DMS 273 (cell line): Measurements from ENCODE around the gene LGALS12.
"Not testable (repeated sequence)": the region's sequence is repeated elsewhere in the genome, so short reads cannot be mapped to it uniquely, and the experiment has no call there.

Source experiments
- DNase-seq: peaks from one replicate; lab custom pipeline; 2025; ENCODE audit not compliant: unreplicated experiment; lab: John Stamatoyannopoulos, UW

The LGALS12 gene

GRCh38 chr11:63504933-63505586 is 824 bp upstream of the LGALS12 start:
- no peak for DNase-seq

DNA sequence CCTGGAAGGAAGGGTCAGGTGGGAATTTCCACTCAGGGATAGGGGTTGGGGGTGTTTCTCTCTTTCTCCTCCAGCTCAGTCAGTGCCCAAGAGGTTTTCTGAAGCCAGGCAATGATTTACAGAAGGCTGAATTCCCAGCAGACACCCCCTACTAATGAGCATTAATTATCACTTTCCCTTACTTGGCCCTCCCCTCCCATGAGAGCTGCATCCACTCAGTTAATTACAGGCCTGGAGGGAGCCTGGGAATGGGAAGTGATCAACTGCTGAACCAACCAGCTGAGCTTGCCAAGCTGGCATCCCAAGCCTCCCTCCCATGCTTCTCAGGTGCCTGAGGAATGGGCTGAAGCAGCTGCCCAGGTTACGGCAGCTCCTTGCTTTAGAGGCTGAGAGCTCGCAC is 992 bp downstream of the LGALS12 start:
- DNase-seq, result no peak

GRCh38 chr11:63507511-63507910 is 1.6 kb downstream of the LGALS12 start:
- DNase-seq, result no peak

- DNase-seq, result peak; percentile 58
Observed at GRCh38 chr11:63508009-63508408, 2.1 kb downstream of the LGALS12 start.

GRCh38 chr11:63508745-63509144 is 2.9 kb downstream of the LGALS12 start:
- no peak for DNase-seq

DNA sequence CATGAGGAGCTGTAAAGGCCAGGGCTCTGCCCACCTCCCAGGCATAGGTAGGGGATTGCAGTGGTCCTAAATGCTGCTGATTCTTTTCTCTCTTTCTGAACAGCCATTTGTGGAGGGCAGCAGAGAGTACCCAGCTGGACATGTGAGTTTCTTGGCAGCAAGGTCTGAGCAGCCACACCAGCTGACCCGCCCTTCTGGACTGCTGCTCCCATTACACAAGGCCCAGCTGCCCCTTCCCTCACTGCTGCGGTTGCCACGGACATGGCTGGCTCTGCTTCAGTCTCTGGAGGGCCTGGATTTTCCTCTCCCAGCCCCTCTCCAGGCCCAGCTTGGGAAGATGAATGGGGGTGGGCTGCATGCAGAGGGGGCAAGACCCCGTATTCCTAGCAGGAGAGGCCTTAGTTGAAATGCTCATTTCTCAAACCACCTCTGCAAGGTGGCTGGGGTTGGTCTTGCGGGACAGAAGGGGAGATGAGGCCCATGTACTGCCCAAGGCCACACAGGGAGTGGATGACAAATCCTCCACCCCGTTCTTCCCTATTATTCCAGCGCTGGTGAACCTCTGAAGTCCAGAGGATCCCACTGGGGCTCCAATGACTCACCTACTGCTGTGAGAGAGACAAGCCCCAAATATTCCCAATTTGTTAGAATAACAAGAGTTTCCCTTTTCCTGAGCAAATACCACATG is 4.6 kb downstream of the LGALS12 start:
- DNase-seq, result peak; percentile 35

DNA sequence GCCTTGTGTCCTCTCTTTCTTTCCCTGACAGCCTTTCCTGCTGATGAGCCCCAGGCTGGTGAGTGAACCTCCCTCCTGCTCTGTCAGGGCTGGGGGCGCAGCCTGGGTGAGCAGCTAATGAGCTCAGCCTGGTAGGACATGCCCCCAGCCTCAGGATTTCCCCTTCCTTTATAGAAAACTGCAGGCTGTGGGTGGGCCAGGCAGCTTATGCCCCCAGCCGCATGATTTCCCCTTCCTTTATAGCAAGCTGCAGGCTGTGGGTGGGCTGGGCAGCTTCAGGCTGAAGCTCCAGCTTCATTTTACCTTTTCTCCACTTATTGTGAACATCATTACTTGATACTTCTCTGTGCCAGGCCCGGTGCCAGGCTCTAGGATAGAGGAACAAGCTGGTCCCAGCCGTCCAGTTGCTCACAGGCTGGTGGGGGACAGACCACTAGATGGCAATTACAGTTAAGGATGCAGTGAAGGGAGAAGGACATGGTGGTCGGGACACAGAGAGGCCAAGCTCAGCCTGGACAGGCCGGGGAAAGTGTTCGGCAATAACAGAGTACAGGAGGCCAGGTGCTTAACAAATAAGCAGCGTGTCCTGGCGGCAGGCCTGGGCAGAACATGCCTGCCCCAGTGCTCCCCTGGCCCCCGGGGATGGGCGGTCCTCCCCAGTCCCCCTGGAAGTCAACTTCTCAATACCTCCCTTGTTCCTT is 5.3 kb downstream of the LGALS12 start:
- no peak for DNase-seq

DNA sequence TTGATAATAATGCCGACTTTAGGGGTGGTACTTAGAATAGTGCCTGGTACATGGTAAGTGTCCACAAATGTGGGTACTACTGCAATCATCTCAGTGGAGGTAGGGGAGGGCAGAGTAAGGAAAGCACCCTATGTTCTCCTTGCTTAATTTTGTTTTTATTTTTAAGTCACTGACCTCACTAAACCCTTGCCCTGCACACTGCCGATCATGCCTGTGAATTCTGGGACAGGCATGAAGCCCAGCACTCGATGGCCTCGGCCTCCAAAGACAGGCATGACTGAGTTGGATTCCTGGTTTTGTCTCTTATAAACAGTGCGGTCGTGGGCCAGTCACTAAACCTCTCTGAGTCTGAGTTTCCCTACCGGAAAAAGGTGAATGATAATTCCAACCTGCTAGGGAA is 6.9 kb downstream of the LGALS12 start:
- no peak for DNase-seq

DNA sequence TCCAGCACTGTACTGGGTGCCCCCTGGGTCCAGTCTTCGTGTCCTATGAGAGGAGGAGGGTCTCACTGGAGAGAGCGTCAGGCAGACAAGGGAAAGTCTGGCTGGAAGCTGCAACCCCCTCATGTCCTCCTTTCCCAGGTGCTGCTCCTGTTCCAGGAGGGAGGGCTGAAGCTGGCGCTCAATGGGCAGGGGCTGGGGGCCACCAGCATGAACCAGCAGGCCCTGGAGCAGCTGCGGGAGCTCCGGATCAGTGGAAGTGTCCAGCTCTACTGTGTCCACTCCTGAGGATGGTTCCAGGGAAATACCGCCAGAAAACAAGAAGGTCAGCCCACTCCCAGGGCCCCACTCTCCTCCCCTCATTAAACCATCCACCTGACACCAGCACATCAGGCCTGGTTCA is 10.2 kb downstream of the LGALS12 start:
- DNase-seq, result no peak

GRCh38 chr11:63517156-63517555 is 11.3 kb downstream of the LGALS12 start:
- no peak for DNase-seq

- peak; percentile 14 for DNase-seq
Observed at GRCh38 chr11:63518548-63518947, 12.7 kb downstream of the LGALS12 start.

GRCh38 chr11:63520606-63521170 is 14.8 kb downstream of the LGALS12 start:
- no peak for DNase-seq

DNA sequence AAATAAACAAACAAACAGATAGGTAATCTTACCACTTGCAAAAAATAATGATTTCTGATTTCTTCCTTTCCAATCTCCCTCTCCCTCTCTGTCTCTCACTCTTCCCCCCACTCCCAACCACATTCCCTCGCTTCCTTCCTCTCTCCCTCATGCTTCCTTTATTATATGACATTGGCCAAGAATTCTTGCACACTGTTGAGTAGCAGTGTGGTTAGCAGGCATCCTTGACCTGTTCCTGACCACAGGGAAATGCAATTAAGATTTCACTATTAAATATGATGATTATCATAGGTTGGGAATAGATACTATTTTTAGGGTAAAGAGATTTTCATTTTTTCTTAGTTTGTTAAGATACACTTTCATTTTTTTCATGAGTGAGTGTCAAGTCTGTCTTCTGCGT is 16.0 kb downstream of the LGALS12 start:
- no peak for DNase-seq

- no peak for DNase-seq
Observed at GRCh38 chr11:63523151-63523550, 17.3 kb downstream of the LGALS12 start.

- no peak for DNase-seq
Observed at GRCh38 chr11:63527667-63528066, 21.8 kb downstream of the LGALS12 start.

DNA sequence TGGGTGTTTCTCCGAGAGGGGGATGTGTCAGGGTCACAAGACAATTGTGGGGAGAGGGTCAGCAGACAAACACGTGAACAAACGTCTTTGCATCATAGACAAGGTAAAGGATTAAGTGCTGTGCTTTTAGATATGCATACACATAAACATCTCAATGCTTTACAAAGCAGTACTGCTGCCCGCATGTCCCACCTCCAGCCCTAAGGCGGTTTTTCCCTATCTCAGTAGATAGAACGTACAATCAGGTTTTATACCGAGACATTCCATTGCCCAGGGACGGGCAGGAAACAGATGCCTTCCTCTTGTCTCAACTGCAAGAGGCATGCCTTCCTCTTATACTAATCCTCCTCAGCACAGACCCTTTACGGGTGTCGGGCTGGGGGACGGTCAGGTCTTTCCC is 22.3 kb downstream of the LGALS12 start:
- not testable (repeated sequence) for DNase-seq

DNA sequence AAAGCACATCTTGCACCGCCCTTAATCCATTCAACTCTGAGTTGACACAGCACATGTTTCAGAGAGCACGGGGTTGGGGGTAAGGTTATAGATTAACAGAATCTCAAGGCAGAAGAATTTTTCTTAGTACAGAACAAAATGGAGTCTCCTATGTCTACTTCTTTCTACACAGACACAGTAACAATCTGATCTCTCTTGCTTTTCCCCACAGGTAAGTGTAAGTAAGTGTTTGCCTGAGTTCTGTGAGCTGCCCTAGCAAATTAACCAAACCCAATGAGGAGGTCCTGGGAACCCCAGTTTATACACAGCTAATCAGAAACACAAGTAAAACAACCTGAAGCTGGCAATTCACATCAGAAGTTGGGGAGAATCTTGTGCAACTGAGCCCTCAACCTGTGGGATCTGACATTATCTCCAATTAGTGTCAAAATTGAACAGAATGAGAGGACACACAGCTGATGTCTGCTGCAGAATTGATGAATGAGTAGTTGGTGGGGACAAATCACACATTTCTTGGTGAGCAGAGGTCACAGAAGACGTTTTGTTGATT is 22.9 kb downstream of the LGALS12 start:
- not testable (repeated sequence) for DNase-seq

DNA sequence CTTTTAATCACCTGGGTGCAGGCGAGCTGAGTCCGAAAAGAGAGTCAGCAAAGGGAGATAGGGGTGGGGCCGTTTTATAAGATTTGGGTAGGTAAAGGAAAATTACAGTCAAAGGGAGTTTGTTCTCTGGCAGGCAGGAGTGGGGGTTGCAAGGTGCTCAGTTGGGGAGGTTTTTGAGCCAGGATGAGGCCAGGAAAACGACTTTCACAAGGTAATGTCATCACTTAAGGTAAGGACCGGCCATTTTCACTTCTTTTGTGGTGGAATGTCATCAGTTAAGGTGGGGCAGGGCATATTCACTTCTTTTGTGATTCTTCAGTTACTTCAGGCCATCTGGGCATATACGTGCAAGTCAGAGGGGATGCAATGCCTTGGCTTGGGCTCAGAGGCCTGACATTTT is 23.5 kb downstream of the LGALS12 start:
- DNase-seq, result not testable (repeated sequence)

- no peak for DNase-seq
Observed at GRCh38 chr11:63530021-63530420, 24.1 kb downstream of the LGALS12 start.

GRCh38 chr11:63531074-63531792 is 25.3 kb downstream of the LGALS12 start:
- peak; percentile 52 for DNase-seq

DNA sequence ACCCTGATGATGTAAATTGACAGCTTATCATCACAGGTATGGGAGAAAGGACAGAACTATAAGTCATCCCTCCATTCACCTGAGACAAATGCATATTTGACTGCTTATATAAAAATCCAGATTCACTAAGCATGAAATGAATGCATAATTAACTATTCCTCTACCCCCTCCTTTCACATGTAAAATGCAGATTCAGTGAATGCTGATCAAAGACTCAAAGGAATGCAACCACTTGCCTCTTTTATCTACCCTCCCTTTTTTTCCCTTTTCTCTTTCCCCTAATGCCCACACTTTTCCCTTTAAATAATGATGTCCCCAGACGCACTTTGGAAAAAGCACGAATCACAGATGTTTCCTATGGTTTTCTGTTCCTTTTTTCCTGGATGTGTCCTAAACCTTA is 26.2 kb downstream of the LGALS12 start:
- DNase-seq, result no peak
